Activated naive CD4-positive, alpha-beta T cell treated with anti-CD3 and anti-CD28 coated beads, Interleukin-2, amount 50 U/mL, for 16 hours (primary cell): ENCODE data around the gene SLC45A2.
"Not testable (repeated sequence)": the region's sequence is repeated elsewhere in the genome, so short reads cannot be mapped to it uniquely, and the experiment has no call there.

Experiments used
- DNase-seq: peaks from one replicate; pipeline ENCODE4 v3.0.0-alpha.2; 2020

SLC45A2 gene, protein sequence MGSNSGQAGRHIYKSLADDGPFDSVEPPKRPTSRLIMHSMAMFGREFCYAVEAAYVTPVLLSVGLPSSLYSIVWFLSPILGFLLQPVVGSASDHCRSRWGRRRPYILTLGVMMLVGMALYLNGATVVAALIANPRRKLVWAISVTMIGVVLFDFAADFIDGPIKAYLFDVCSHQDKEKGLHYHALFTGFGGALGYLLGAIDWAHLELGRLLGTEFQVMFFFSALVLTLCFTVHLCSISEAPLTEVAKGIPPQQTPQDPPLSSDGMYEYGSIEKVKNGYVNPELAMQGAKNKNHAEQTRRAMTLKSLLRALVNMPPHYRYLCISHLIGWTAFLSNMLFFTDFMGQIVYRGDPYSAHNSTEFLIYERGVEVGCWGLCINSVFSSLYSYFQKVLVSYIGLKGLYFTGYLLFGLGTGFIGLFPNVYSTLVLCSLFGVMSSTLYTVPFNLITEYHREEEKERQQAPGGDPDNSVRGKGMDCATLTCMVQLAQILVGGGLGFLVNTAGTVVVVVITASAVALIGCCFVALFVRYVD

DNA sequence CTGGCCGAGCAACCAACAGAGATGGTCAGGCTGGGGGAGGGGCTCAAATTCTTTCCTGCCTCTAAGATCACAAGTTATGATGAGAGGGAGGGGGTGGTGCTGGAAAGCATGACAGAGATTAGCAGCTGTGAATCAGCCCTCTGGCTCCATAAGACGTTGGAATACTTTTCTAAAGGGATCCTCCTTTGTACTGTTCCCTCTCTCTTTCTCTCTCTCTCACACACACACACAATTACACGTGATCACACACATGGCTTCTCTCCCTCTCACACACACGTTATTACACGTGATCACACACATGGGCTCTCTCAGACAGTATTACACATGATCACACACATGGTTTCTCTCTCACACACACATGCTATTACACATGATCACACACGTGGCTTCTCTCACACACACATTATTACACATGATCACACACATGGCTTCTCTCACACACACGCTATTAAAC lies at the start of gene SLC45A2:
Gene SLC45A2, minus strand, starts transcription at position 23 of the 454 bp plus-strand sequence. CDS start 110 bp downstream, outside the sequence.
- DNase-seq: no peak

DNA sequence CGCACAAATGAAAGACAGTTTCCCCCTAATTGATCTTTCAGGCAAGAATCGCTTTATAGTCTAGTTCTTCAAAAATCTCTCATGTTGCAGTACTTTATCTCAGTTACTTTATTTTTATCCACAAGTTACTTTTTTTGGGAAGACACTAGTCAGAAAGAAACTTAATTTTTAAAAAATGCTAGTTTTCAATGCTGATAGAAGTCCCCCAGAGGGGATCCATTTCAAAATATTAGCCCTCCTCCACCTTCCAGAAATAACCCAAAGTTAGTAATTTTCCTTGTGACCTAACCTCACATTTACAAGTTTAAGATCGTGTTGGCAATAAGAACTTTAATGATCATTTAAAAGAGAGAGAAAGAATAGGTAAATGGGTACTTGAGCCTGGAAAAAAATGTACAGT lies 47.5 kb upstream of the SLC45A2 start:
- no peak for DNase-seq

DNA sequence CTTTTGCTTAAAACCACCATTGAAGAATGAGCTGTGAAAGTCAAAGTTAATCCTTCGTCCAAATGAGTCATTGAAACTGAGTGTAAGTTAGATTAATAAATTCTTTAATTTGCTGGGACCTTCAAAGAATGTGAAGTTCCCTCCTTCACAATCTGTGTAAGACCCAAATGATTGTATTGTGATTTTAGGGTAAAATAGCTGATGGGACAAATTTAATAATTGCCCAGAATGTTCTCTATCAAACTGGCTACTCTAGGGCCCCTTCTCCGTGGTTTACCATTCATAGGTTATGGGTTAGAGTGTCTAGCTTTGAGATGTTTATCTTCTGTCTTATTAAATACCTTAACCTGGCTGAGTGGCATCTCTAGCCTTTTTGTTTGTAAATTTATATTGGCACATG lies 46.6 kb upstream of the SLC45A2 start:
- no peak for DNase-seq

DNA sequence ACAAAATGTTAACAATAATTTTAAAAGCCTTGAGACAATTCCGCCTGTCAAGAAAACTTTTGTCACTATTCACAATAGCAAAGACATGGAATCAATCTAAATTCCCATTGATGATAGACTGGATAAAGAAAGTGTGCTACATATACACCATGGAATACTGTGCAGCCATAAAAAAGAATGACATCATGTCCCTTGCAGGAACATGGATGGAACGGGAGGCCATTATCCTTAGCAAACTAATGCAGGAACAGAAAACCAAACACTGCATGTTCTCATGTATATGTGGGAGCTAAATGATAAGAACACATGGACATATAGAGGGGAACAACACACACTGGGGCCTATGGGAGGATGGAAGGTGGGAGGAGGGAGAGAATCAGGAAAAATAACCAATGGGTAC lies 46.1 kb upstream of the SLC45A2 start:
- not testable (repeated sequence) for DNase-seq

- DNase-seq: no peak
These were observed 45.6 kb upstream of the SLC45A2 start for GRCh38 chr5:34030048-34030447.

- no peak for DNase-seq
These were observed 43.9 kb upstream of the SLC45A2 start for GRCh38 chr5:34028349-34028748.

GRCh38 chr5:34026089-34026761 lies 41.7 kb upstream of the SLC45A2 start:
- no peak for DNase-seq

DNA sequence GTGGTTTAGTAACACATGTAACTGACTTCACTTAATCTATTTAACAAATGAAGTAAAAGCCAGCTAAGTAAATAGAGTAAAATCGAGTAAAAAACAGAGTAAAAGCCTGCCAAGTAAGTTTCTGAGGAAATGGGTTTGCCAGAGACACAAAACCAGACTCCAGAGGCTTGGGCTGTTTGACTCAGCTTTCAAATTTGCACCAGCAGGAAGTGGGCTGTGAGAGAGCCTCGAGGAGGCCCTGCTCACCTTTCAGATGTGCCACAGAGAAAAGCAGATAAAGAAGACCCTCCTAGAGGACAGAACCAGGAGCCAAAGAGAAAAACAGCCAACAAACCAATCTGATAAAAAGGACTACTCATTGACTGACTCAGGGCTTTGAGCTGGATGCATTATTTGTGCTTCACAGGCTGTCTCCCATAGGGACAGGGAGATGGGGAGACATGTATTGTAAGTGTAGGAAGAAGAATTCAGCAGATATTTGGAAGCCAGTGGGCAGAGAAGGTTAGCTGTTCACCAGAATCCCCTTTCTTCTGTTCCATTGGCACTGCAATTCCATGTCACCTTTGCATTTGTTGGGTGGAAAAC lies 37.7 kb upstream of the SLC45A2 start:
- DNase-seq: no peak

- DNase-seq: no peak
These were observed 36.8 kb upstream of the SLC45A2 start for GRCh38 chr5:34021334-34021733.

- no peak for DNase-seq
These were observed 36.2 kb upstream of the SLC45A2 start for GRCh38 chr5:34020726-34021125.

- no peak for DNase-seq
These were observed 32.8 kb upstream of the SLC45A2 start for GRCh38 chr5:34017254-34017653.

GRCh38 chr5:34016750-34017149 lies 32.3 kb upstream of the SLC45A2 start:
- no peak for DNase-seq

DNA sequence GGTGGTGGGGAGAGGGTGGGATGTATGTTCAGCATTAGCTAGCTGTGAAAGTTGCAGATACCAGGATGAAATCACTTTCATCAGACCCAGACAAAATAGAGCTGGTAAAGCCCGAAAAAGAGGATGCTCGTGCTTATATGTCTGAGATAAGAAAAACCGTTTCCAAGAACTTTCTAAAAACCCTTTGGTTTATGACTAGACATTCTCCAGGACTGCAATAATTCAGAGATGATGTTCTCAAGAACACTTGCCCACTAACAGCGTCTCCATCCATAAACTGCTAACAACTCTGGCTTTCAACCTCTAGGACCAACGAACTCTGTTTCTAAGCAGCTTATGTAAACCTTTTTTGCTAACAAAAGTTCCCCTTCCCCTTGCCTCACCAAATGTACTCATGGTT lies 31.7 kb upstream of the SLC45A2 start:
- DNase-seq: no peak

DNA sequence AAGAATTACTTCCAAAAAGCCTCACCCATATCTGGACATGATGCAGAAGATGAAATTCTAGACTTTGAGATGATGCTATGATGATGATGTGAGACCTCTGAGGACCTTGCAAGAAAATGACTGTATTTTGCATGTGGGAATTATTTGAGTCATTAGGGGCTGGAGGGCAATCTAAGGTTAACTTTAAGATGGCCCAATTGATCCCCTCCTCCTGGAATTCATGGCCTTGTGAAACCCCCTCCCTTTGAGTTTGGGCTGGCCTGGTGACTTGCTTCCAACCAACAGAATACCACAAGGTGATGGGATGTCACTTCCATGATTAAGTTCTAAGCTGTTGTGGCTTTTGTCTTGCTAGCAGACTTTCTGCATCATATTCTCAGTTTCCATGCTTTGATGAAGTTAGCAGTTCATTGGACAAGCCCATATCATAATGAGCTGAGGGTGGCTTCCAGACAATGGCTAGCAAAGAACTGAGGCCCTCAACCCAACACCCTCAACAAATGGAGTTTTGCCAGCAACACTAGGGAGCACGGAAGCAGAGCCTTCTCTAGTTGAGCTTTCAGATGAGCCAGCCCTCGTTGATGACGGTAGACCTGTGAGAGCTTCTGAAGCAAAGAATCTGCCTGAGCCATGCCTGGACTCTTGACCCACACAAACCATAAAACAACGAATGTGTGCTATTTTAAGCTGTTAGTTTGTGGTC lies 30.8 kb upstream of the SLC45A2 start:
- no peak for DNase-seq

GRCh38 chr5:34014626-34015025 lies 30.1 kb upstream of the SLC45A2 start:
- DNase-seq: no peak

- DNase-seq: no peak
These were observed 29.1 kb upstream of the SLC45A2 start for GRCh38 chr5:34013547-34013946.

DNA sequence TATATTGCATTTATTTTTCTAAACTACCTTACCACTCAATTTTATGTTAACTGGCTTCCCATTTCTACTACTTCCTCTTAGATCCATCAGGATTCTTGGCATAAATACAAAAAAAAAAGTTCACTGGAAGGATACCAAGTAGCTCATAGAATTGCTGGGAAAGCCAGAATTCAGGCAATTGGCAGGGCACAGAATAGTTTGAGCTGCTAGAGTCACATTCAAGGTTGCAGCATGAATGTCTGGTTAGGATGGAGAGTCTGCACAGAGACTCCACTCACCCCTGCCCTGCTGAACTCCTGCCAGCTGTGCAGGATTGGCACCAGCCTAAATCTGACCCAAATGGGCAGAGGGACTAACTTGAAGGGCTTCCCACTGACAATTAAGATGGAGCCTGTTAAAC lies 28.3 kb upstream of the SLC45A2 start:
- no peak for DNase-seq

DNA sequence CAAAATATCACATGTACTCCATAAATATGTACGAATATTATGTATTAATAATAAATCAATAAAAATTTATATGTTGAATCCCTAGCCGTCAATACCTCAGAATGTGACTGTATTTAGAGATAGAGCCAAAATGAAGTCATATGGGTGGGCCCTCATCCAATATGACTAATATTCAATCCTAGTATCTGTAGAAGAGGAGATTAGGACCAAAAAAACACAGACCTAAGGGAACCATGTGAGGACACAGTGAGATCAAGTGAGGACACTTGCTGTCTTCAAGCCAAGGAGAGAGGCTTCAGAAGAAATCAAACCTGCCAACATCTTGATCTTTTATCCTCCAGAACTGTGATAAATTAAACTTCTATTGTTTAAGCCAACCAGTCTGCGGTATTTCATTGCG lies 27.0 kb upstream of the SLC45A2 start:
- no peak for DNase-seq

- not testable (repeated sequence) for DNase-seq
These were observed 25.7 kb upstream of the SLC45A2 start for GRCh38 chr5:34010146-34010545.

DNA sequence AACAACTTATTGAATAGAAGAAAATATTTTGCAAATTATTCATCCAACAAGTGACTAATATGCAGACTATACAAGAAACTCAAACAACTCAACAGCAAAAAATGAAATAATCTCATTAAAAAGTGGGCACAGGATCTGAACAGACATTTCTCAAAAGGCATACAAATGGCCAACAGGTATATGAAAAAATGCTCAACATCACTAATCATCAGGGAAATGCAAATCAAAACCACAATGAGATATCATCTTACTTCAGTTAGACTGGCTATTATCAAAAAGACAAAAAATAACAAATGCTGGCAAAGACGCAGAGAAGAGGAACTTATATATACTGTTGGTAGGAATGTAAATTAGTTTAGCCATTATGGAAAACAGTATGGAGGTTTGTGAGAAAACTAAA lies 25.1 kb upstream of the SLC45A2 start:
- no peak for DNase-seq

GRCh38 chr5:34008802-34009201 lies 24.3 kb upstream of the SLC45A2 start:
- no peak for DNase-seq

DNA sequence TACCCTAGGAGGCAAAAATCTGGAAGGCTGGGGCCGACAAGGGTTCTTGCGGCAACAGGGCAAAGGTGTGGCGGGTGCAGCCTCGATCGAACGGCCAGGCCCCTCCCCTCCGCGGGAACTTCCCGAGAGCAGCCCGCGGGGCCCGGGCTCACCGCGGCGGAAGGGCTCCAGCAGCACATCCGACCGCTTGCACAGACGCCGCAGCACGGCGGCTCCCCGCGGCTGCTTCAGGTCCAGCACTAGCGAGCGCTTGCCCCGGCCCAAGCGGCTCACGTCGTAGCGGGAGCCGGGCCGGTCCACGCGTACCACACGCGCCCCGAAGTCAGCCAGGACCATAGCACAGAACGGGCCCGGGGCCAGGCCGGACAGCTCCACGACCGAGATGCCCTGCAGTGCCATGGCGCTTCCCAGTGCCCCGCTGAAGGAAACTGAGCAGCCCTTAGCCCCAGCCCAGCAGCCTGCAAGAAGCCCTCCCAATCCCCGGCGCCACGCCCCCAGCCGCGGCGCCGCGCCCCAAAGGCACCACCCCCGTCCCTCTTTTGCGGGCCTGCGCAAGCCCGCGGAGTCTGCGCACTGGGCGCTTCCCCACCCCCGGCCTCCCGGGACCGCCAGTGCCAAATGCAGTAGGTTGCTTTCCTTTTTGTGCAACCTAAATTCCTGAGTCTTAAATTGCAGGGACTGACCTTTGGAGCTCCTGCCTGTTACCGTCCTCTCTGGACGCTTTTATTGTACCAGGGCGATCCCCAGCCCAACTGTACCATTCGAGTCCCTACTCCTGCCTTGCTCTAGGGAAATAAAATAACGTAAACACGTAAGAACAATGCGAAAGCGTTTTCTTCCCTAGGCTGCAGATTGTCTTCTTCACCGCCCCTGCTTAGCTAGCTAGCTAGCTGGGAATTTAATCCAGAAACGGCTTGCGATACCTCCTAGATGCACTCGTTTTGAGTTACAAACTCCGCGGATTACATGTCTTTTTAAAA lies 23.4 kb upstream of the SLC45A2 start, which contains the start of gene AMACR:
Gene AMACR, minus strand, starts transcription at position 430 of the 980 bp plus-strand sequence. Its CDS starts 31 bp downstream, at position 399.
- DNase-seq: peak; percentile 88
